BJ (cell line): ENCODE results near the gene SRI. TPM values are rescaled to one million over a fixed set of nuclear protein-coding genes. Genes with fewer than 3 reads are reported as not detected.

Experiments
- CTCF ChIA-PET: fragments of 350-600 bp; formaldehyde crosslinking; extraction: SDS; loops from one replicate; lab custom pipeline; 2021; ENCODE audit warnings: antibody characterized with exemption, inconsistent platforms; lab: Yijun Ruan, JAX
- POLR2A ChIA-PET: fragments of 300-600 bp; sonication (Branson Sonifier 250); formaldehyde crosslinking; extraction: SDS; loops from one replicate; lab custom pipeline; 2021; ENCODE audit warnings: antibody characterized with exemption; lab: Charles Lee
- DNase-seq: peaks from one replicate; pipeline ENCODE4 v3.0.0-alpha.2; 2011; ENCODE audit warnings: low read depth
- H3K27me3 ChIP-seq: 2 replicates; pipeline ENCODE4 v1.6.0; 2011; ENCODE audit warnings: low read length; ENCODE audit not compliant: control insufficient read depth, insufficient read depth
- H3K36me3 ChIP-seq: 2 replicates; pipeline ENCODE4 v1.5.1; 2011; ENCODE audit warnings: low read length; ENCODE audit not compliant: control insufficient read depth, insufficient read depth
- H3K4me3 ChIP-seq: 2 replicates; pipeline ENCODE4 v1.5.1; 2011; ENCODE audit warnings: low read depth, mild to moderate bottlenecking, control low read depth, low read length
- CTCF ChIP-seq: IDR thresholded peaks from 2 replicates; pipeline ENCODE4 v1.5.1; 2011; ENCODE audit warnings: low read depth, mild to moderate bottlenecking, control low read depth, inconsistent platforms, low read length, moderate library complexity; ENCODE audit not compliant: insufficient read depth
- polyA plus RNA-seq: library from polyadenylated mRNA; depleted of rRNA; stranded (reverse); fragments of >200 nt; gene quantifications from 2 replicates; pipeline ENCODE4 v1.2.3, GENCODE V29; 2011

Gene SRI
- polyA plus RNA-seq, 1 experiment = 61.8 TPM

GRCh38 chr7:88206254-88206653 is 13.6 kb downstream of the SRI start:
- Histone ChIP-seq H3K36me3 (peaks cover 8% of the 10 kb centered on the region), H3K4me3 (no peak overlapping the region), H3K27me3 (no peaks in the 10 kb centered on the region)
- DNase-seq = no peak
- POLR2A ChIA-PET = no interaction called here
- CTCF ChIA-PET = no interaction called here
- no peak for TF ChIP-seq CTCF

- no peak for DNase-seq
- Histone ChIP-seq H3K36me3 (peaks cover 7% of the 10 kb centered on the region), H3K4me3 (no peak overlapping the region), H3K27me3 (no peaks in the 10 kb centered on the region)
- ChIA-PET POLR2A (no interaction called here), CTCF (no interaction called here)
- TF ChIP-seq CTCF = no peak
Measured at GRCh38 chr7:88205179-88205578, 14.7 kb downstream of the SRI start.

- CTCF ChIA-PET = interaction anchor here (1.3 kb wide), 1 partner anchor 16 kb away, joined by 3 read pairs; no protein-coding TSS in a partner anchor
- peaks cover 5% of the 10 kb centered on the region for H3K36me3 ChIP-seq
- H3K4me3 ChIP-seq = no peak overlapping the region
- DNase-seq = no peak
- TF ChIP-seq CTCF = no peak
- H3K27me3 ChIP-seq = no peaks in the 10 kb centered on the region
- POLR2A ChIA-PET = no interaction called here
Measured at GRCh38 chr7:88204525-88205110, 15.2 kb downstream of the SRI start.

GRCh38 chr7:88203401-88203800 is 16.4 kb downstream of the SRI start:
- CTCF ChIA-PET = interaction anchor here (1.3 kb wide), 1 partner anchor 17 kb away, joined by 3 read pairs; no protein-coding TSS in a partner anchor
- DNase-seq = no peak
- TF ChIP-seq CTCF = no peak
- POLR2A ChIA-PET = no interaction called here
- Histone ChIP-seq H3K27me3 (no peaks in the 10 kb centered on the region), H3K36me3 (peaks cover 5% of the 10 kb centered on the region), H3K4me3 (no peak overlapping the region)

GRCh38 chr7:88202799-88203198 is 17.0 kb downstream of the SRI start:
- H3K27me3 ChIP-seq = no peaks in the 10 kb centered on the region
- CTCF ChIA-PET = no interaction called here
- TF ChIP-seq CTCF = no peak
- no peak overlapping the region for H3K4me3 ChIP-seq
- POLR2A ChIA-PET = no interaction called here
- DNase-seq = no peak
- peaks cover 5% of the 10 kb centered on the region for H3K36me3 ChIP-seq
